ENCODE measurements around the gene MPHOSPH10.
"Not testable (repeated sequence)": the region's sequence is repeated elsewhere in the genome, so short reads cannot be mapped to it uniquely, and the experiment has no call there.

MPHOSPH10 gene

GRCh38 chr2:71130152-71130904, at the start of gene MPHOSPH10, which contains the start of gene MCEE:
TSS of gene MPHOSPH10 (plus strand) at chr2:71130634. CDS start at chr2:71130666, 32 bp downstream.
TSS of gene MCEE (minus strand) at chr2:71130229. CDS start at chr2:71130219, 10 bp downstream.
- in situ Hi-C loops (cut with MboI; ENCODE audit: low sequenced_read_pairs): no loop called here

GRCh38 chr2:71082402-71083252, 47.8 kb upstream of the MPHOSPH10 start:
- in situ Hi-C loops (cut with MboI; ENCODE audit: low sequenced_read_pairs): no loop called here

- in situ Hi-C loops (cut with MboI; ENCODE audit: low sequenced_read_pairs): not testable (repeated sequence)
Observed at GRCh38 chr2:71083297-71083696, 47.1 kb upstream of the MPHOSPH10 start.

- in situ Hi-C loops (cut with MboI; ENCODE audit: low sequenced_read_pairs): not testable (repeated sequence)
Observed at GRCh38 chr2:71083752-71084312, 46.6 kb upstream of the MPHOSPH10 start.

- in situ Hi-C loops (cut with MboI; ENCODE audit: low sequenced_read_pairs): not testable (repeated sequence)
Observed at GRCh38 chr2:71085325-71086003, 45.0 kb upstream of the MPHOSPH10 start.

- in situ Hi-C loops (cut with MboI; ENCODE audit: low sequenced_read_pairs): not testable (repeated sequence)
Observed at GRCh38 chr2:71089475-71089874, 41.0 kb upstream of the MPHOSPH10 start.

- in situ Hi-C loops (cut with MboI; ENCODE audit: low sequenced_read_pairs): not testable (repeated sequence)
Observed at GRCh38 chr2:71091808-71092207, 38.6 kb upstream of the MPHOSPH10 start.

GRCh38 chr2:71092491-71093260, 37.8 kb upstream of the MPHOSPH10 start:
- in situ Hi-C loops (cut with MboI; ENCODE audit: low sequenced_read_pairs): not testable (repeated sequence)

- in situ Hi-C loops (cut with MboI; ENCODE audit: low sequenced_read_pairs): no loop called here
Observed at GRCh38 chr2:71100195-71100964, 30.1 kb upstream of the MPHOSPH10 start.

- in situ Hi-C loops (cut with MboI; ENCODE audit: low sequenced_read_pairs): no loop called here
Observed at GRCh38 chr2:71101656-71102055, 28.8 kb upstream of the MPHOSPH10 start.

- in situ Hi-C loops (cut with MboI; ENCODE audit: low sequenced_read_pairs): no loop called here
Observed at GRCh38 chr2:71102981-71103681, 27.3 kb upstream of the MPHOSPH10 start.

- in situ Hi-C loops (cut with MboI; ENCODE audit: low sequenced_read_pairs): no loop called here
Observed at GRCh38 chr2:71103809-71104208, 26.6 kb upstream of the MPHOSPH10 start.

GRCh38 chr2:71106463-71106862, 24.0 kb upstream of the MPHOSPH10 start:
- in situ Hi-C loops (cut with MboI; ENCODE audit: low sequenced_read_pairs): not testable (repeated sequence)

GRCh38 chr2:71108091-71108490, 22.3 kb upstream of the MPHOSPH10 start:
- in situ Hi-C loops (cut with MboI; ENCODE audit: low sequenced_read_pairs): no loop called here

- in situ Hi-C loops (cut with MboI; ENCODE audit: low sequenced_read_pairs): no loop called here
Observed at GRCh38 chr2:71113843-71114242, 16.6 kb upstream of the MPHOSPH10 start.

GRCh38 chr2:71117063-71117462, 13.4 kb upstream of the MPHOSPH10 start:
- in situ Hi-C loops (cut with MboI; ENCODE audit: low sequenced_read_pairs): no loop called here

- in situ Hi-C loops (cut with MboI; ENCODE audit: low sequenced_read_pairs): no loop called here
Observed at GRCh38 chr2:71120195-71120594, 10.2 kb upstream of the MPHOSPH10 start.

GRCh38 chr2:71121479-71121878, 9.0 kb upstream of the MPHOSPH10 start:
- in situ Hi-C loops (cut with MboI; ENCODE audit: low sequenced_read_pairs): no loop called here
